Measurements from ENCODE around the gene SIAH3. TPM values are rescaled to one million over a fixed set of nuclear protein-coding genes. Genes with fewer than 3 reads are reported as not detected.
A peak's percentile ranks its signal among the peaks of the same experiment; 100 is the strongest.

The SIAH3 gene
- polyA plus RNA-seq, 1 donor from 2014 or later, result 4.9 TPM

GRCh38 chr13:45827318-45827717 is 24.2 kb downstream of the SIAH3 start:
- H3K4me2 ChIP-seq (ENCODE audit: low read length), result no peak overlapping the region
- TF ChIP-seq EZH2 (IDR thresholded peaks at IDR 0.05; ENCODE audit: borderline replicate concordance, insufficient read depth, low read length, poor library complexity, severe bottlenecking) (no peak), EP300 (conservative IDR thresholded peaks at IDR 0.05; ENCODE audit: poor library complexity, severe bottlenecking) (no peak), TAF1 (IDR thresholded peaks at IDR 0.05; ENCODE audit: low read depth) (no peak), RAD21 (conservative IDR thresholded peaks at IDR 0.05) (no peak), POLR2AphosphoS5 (IDR thresholded peaks at IDR 0.05) (no peak), MXI1 (conservative IDR thresholded peaks at IDR 0.05; ENCODE audit: poor library complexity, severe bottlenecking) (no peak), REST (IDR thresholded peaks at IDR 0.05; ENCODE audit: borderline replicate concordance) (no peak), SMC3 (conservative IDR thresholded peaks at IDR 0.05; ENCODE audit: poor library complexity) (no peak), CTCF (IDR thresholded peaks at IDR 0.05; ENCODE audit: poor library complexity, severe bottlenecking) (no peak)
- H3K79me2 ChIP-seq (replicated peaks; ENCODE audit: insufficient read depth, low read length), result no peaks in the 10 kb centered on the region
- no peaks in the 10 kb centered on the region for H4K20me1 ChIP-seq (ENCODE audit: insufficient read depth)
- H3K27me3 ChIP-seq (ENCODE audit: insufficient read depth, low read depth, low read length), result no peaks in the 10 kb centered on the region
- H3K36me3 ChIP-seq (ENCODE audit: insufficient read depth, low read length), result no peaks in the 10 kb centered on the region
- peaks cover 9% of the 10 kb centered on the region for H3F3A ChIP-seq (ENCODE audit: insufficient read depth, low read length, poor library complexity, severe bottlenecking)
- no peaks in the 10 kb centered on the region for H3K9me2 ChIP-seq (ENCODE audit: insufficient read depth, low read length)
- H3K4me3 ChIP-seq (ENCODE audit: low read length), result no peak overlapping the region
- no peak overlapping the region for H2AFZ ChIP-seq (ENCODE audit: low read depth, low read length)
- peak overlapping the region; percentile 2 for H3K27ac ChIP-seq (ENCODE audit: low read length)
- no peaks in the 10 kb centered on the region for H3K9me3 ChIP-seq (ENCODE audit: low read length)
- H3K9ac ChIP-seq (ENCODE audit: low read length), result no peak overlapping the region

DNA sequence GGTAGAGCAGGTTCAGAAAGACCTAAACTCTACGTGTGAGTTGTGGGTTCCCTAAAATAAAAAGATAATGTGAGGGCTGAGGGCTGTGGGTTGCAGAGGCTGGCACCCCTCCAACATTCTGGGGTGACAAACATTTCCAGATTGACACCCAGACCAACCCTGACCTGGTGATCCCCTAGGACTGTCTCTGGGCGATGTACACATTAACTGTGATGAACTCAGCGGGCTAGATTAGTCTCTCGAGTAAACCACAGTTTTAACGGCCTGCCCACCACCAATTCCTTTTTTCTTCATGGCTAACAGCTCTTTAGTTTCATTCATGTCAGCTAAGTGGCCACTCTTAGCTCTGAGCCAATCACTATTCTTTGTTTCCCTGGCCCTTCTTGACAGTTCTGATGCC is 24.8 kb downstream of the SIAH3 start:
- H3K9me2 ChIP-seq (ENCODE audit: insufficient read depth, low read length), result no peaks in the 10 kb centered on the region
- H3K4me3 ChIP-seq (ENCODE audit: low read length), result no peak overlapping the region
- H3K9ac ChIP-seq (ENCODE audit: low read length), result no peak overlapping the region
- H3K27me3 ChIP-seq (ENCODE audit: insufficient read depth, low read depth, low read length), result no peaks in the 10 kb centered on the region
- H3K9me3 ChIP-seq (ENCODE audit: low read length), result no peaks in the 10 kb centered on the region
- no peak overlapping the region for H2AFZ ChIP-seq (ENCODE audit: low read depth, low read length)
- TF ChIP-seq TAF1 (IDR thresholded peaks at IDR 0.05; ENCODE audit: low read depth), result no peak
- no peak for TF ChIP-seq RAD21 (conservative IDR thresholded peaks at IDR 0.05)
- TF ChIP-seq EP300 (conservative IDR thresholded peaks at IDR 0.05; ENCODE audit: poor library complexity, severe bottlenecking), result no peak
- TF ChIP-seq CTCF (IDR thresholded peaks at IDR 0.05; ENCODE audit: poor library complexity, severe bottlenecking), result no peak
- no peak for TF ChIP-seq EZH2 (IDR thresholded peaks at IDR 0.05; ENCODE audit: borderline replicate concordance, insufficient read depth, low read length, poor library complexity, severe bottlenecking)
- no peak for TF ChIP-seq REST (IDR thresholded peaks at IDR 0.05; ENCODE audit: borderline replicate concordance)
- no peak for TF ChIP-seq MXI1 (conservative IDR thresholded peaks at IDR 0.05; ENCODE audit: poor library complexity, severe bottlenecking)
- no peak for TF ChIP-seq POLR2AphosphoS5 (IDR thresholded peaks at IDR 0.05)
- no peak for TF ChIP-seq SMC3 (conservative IDR thresholded peaks at IDR 0.05; ENCODE audit: poor library complexity)
- peaks cover 9% of the 10 kb centered on the region for H3F3A ChIP-seq (ENCODE audit: insufficient read depth, low read length, poor library complexity, severe bottlenecking)
- H3K4me2 ChIP-seq (ENCODE audit: low read length), result no peak overlapping the region
- no peaks in the 10 kb centered on the region for H3K79me2 ChIP-seq (replicated peaks; ENCODE audit: insufficient read depth, low read length)
- no peaks in the 10 kb centered on the region for H3K36me3 ChIP-seq (ENCODE audit: insufficient read depth, low read length)
- H4K20me1 ChIP-seq (ENCODE audit: insufficient read depth), result no peaks in the 10 kb centered on the region
- H3K27ac ChIP-seq (ENCODE audit: low read length), result no peak overlapping the region

Data from neural cell (in vitro differentiated cells).